Heart right ventricle (tissue), 16 donors: ENCODE measurements around the gene DKC1. TPM values are rescaled to one million over a fixed set of nuclear protein-coding genes. Genes with fewer than 3 reads are reported as not detected.

Experiments used
- ATAC-seq, 8 donors: fragments of 200-7000 bp; cut with Tn5 transposase; one replicate each; pipeline ENCODE4 v1.9.1; 2020; ENCODE audit warnings: mild to moderate bottlenecking in 8 of 8, moderate library complexity in 8 of 8, moderate number of reproducible peaks in 1 of 8
- DNase-seq, 2 donors: peaks; one replicate each; pipeline ENCODE4 v3.0.0-alpha.2; 2020
- H3K27ac ChIP-seq, 10 donors: fragments of 200-600 bp; sonication (generic) in 2 of 10; one replicate each; pipeline versions ENCODE4 v1.5.0 to v1.8.0; 2020 to 2022; ENCODE audit warnings: mild to moderate bottlenecking in 3 of 10
- H3K27me3 ChIP-seq, 7 donors: fragments of 200-600 bp; one replicate each; pipeline ENCODE4 v1.8.0; 2021 to 2022; ENCODE audit warnings: mild to moderate bottlenecking in 2 of 7
- H3K36me3 ChIP-seq, 9 donors: fragments of 200-600 bp; sonication (generic) in 1 of 9; one replicate each; pipeline versions ENCODE4 v1.5.0 to v1.8.0; 2020 to 2022; ENCODE audit warnings: mild to moderate bottlenecking in 2 of 9
- H3K4me1 ChIP-seq, 9 donors: fragments of 200-600 bp; sonication (generic) in 1 of 9; one replicate each; pipeline versions ENCODE4 v1.5.0 to v1.8.0; 2020 to 2022; ENCODE audit warnings: mild to moderate bottlenecking in 4 of 9
- H3K4me3 ChIP-seq, 10 donors: fragments of 200-600 bp; sonication (generic) in 2 of 10; one replicate each; pipeline versions ENCODE4 v1.5.0 to v1.8.0; 2020 to 2022; ENCODE audit warnings: mild to moderate bottlenecking in 7 of 10, moderate library complexity in 2 of 10
- H3K9me3 ChIP-seq, 11 donors: fragments of 200-600 bp in 10 of 11; sonication (generic) in 2 of 11; one replicate each; pipeline versions ENCODE4 v1.5.0 to v1.8.0; 2013 to 2022; ENCODE audit warnings: mild to moderate bottlenecking in 2 of 11, control low read depth in 1 of 11, moderate library complexity in 1 of 11
- WGBS, 2 donors: extraction: QIAGEN DNeasy Blood & Tissue Kit; methylation state at CpG; one replicate each; pipeline ENCODE4 v1.1.7; 2013; ENCODE audit warnings: inconsistent platforms in 1 of 2; 5-methylcytosine and 5-hydroxymethylcytosine counted together
- intact Hi-C, 10 donors: fragments of 100-400 bp; cut with DNase I; formaldehyde crosslinking; loops; one replicate each; pipeline versions ENCODE4 v1.11.1 to v1.14.2; 2022
- polyA plus RNA-seq, 2 donors: library from polyadenylated mRNA; stranded (reverse); fragments of 200-250 nt; gene quantifications; one replicate each; pipeline ENCODE4 v1.2.3, GENCODE V29; 2013
- total RNA-seq, 10 donors: library from RNA; stranded (reverse); fragmentation: NEBNext Ultra II Directional in 3 of 10; extraction: Animal tissue kit (Norgen Biotek cat#: 25700) in 3 of 10; gene quantifications; one replicate each; pipeline versions ENCODE4 v1.2.1 to v1.2.4, GENCODE V29; 2021 to 2023
- TF ChIP-seq, protein P1 (sequence below), 9 donors: fragments of 200-600 bp; sonication (generic) in 2 of 9; IDR thresholded peaks; one replicate each; pipeline versions ENCODE4 v1.5.0 to v1.8.0; 2021 to 2022; ENCODE audit warnings: antibody characterized with exemption in 9 of 9, mild to moderate bottlenecking in 5 of 9, moderate library complexity in 1 of 9
- donor health status: Arrhythmogenic right ventricular cardiomyopathy.
- donor health status: ischemic (EF 13 %, LVEDD 7.1; RV severe dilation, severe dysfunction).
- donor health status: healthy with polysubstance abuse.
- donor health status: DM: no; HTN: yes; CAD: no.
- donor health status: DM: no; HTN: no; CAD: no.
- donor health status: ischemic (EF 25% LVEDD 6.9; RV normal size, moderate dysfunction).
- donor health status: ischemic (EF 25% LVEDD 5.7; RV mildly dilated, moderate dysfunction).
- donor health status: healthy.
- donor health status: DM: yes; HTN: yes; CAD: no.
- donor health status: Ischemic cardiomyopathy.
- donor health status: ischemic (EF 35%, LVEDD 5.7; RV mildly dilated, moderate dysfunction).
- donor health status: nonischemic (EF 11% LVEDD 7.7; RV severe dilation, severe dysfunction).
- donor health status: DM: yes; HTN: yes; CAD: no.
- donor health status: PGD.
- donor health status: ischemic (EF 29% LVEDD 5.4; RV normal size, mild dysfunction).
- donor health status: nonischemic (EF 23%, LVEDD 6.1; RV moderate dilation, normal function).

Gene DKC1
- total and polyA plus RNA-seq, 12 donors, result 18.8 to 31.9 (median 26.0) TPM

GRCh38 chrX:154728431-154729190, 34.1 kb upstream of the DKC1 start:
- no peaks in the 10 kb centered on the region for H3K27me3 ChIP-seq
- no peaks in the 10 kb centered on the region for H3K9me3 ChIP-seq
- no peaks in the 10 kb centered on the region for H3K36me3 ChIP-seq
- 53 to 54% methylated on average over 7 of the region's 7 CpGs for WGBS, 2 donors
- DNase-seq (no peak), ATAC-seq (peak in 1 of 8 donors; percentile 15)
- H3K27ac ChIP-seq, result peak overlapping the region; percentile 35 to 90 (median 82)
- intact Hi-C loops, result no loop called here
- H3K4me3 ChIP-seq, result no peak overlapping the region
- H3K4me1 ChIP-seq, result peaks cover 21 to 100% (median 86%) of the 10 kb centered on the region in 9 donors
- TF ChIP-seq, protein P1, sequence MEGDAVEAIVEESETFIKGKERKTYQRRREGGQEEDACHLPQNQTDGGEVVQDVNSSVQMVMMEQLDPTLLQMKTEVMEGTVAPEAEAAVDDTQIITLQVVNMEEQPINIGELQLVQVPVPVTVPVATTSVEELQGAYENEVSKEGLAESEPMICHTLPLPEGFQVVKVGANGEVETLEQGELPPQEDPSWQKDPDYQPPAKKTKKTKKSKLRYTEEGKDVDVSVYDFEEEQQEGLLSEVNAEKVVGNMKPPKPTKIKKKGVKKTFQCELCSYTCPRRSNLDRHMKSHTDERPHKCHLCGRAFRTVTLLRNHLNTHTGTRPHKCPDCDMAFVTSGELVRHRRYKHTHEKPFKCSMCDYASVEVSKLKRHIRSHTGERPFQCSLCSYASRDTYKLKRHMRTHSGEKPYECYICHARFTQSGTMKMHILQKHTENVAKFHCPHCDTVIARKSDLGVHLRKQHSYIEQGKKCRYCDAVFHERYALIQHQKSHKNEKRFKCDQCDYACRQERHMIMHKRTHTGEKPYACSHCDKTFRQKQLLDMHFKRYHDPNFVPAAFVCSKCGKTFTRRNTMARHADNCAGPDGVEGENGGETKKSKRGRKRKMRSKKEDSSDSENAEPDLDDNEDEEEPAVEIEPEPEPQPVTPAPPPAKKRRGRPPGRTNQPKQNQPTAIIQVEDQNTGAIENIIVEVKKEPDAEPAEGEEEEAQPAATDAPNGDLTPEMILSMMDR (IDR thresholded peaks at IDR 0.05), result no peak

DNA sequence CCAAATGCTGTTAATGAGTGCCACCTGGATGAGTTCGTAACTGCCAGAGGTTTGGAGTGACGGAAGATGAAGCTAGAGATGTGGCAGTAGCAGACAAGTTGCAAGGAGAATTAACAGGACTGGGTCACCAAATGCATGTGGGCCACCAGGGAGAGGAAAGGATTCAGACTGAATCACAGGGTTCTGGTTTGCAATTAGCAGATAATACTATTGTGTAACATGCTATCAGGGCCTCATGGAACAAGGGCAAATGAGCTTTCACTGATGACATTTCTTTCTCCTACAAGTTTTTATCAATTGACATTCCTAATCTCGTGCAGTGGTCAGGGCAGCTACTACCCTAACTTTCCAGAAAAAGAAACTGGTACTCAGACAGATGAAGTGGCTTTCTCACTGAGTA, 33.2 kb upstream of the DKC1 start:
- WGBS, 2 donors, result 17 to 41% methylated on average over 3 of the region's 3 CpGs
- H3K4me3 ChIP-seq, result no peak overlapping the region
- H3K4me1 ChIP-seq, result peaks cover 25 to 100% (median 89%) of the 10 kb centered on the region in 9 donors

DNA sequence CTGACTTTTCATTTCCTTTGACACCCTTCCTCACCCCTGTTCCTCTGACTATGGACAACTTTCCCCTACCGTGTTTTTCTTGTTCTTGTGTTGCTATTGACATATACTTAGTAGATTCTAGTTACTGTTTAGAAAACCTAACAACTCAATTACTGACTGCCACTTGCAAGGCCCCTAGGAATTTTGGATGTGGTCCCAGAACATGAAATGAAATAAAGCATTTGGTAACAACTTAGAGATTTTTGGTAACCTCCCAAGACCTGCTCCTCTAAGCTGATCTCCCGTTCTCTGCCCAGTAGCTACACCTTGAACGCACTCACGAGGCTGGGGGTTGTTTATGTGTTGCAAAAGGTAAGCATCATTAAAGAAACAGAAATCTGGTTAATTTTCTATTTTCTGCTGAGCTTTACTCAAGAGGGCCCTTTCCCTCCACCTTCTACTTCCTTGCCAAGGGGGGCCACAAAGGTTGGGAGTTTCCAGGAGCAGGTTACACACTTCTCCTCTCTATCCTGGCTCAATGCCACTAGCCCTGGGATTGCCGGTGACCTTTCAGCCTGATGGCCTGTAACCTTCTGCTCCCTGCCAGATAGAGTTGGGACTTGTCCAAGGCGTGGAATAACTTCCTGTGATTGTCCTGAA, 32.3 kb upstream of the DKC1 start:
- 9 to 13% methylated on average over 6 of the region's 6 CpGs for WGBS, 2 donors
- Histone ChIP-seq H3K4me1 (peaks cover 31 to 100% (median 93%) of the 10 kb centered on the region in 9 donors), H3K27ac (peak overlapping the region; percentile 76 to 90 (median 82)), H3K27me3 (no peaks in the 10 kb centered on the region), H3K9me3 (no peaks in the 10 kb centered on the region), H3K36me3 (no peaks in the 10 kb centered on the region), H3K4me3 (no peak overlapping the region)
- TF ChIP-seq, protein P1 (IDR thresholded peaks at IDR 0.05), result no peak
- DNase-seq (peak; percentile 35 to 77), ATAC-seq (peak; percentile 22 to 63 (median 42))
- intact Hi-C loops, result no loop called here

More for the DNA sequence above, 33.2 kb upstream of the DKC1 start:
- TF ChIP-seq, protein P1 (IDR thresholded peaks at IDR 0.05), result no peak
- no peaks in the 10 kb centered on the region for H3K36me3 ChIP-seq
- H3K9me3 ChIP-seq, result no peaks in the 10 kb centered on the region
- ATAC-seq (peak in 6 of 8 donors; percentile 33 to 72 (median 51)), DNase-seq (no peak)
- intact Hi-C loops, result no loop called here
- H3K27ac ChIP-seq, result peak overlapping the region; percentile 76 to 90 (median 82)
- H3K27me3 ChIP-seq, result no peaks in the 10 kb centered on the region

DNA sequence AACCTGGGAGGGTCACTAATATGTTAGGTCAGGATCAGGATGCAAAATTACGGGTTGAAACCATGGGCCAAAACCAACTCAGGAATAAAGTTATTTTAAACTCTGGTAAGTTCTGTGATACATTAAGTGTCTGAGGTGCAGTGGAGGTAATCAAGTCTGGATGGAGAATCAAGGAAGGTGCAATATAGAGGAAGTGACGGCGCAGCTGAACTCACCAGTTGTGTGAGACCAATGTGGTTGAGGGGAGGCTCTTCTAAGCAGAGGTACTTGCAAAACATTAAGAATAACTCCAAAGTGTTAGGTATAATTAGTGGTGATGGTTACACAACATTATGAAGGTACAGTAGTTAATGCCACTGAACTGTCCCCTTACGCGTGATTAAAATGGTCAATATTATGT, 31.5 kb upstream of the DKC1 start:
- peaks cover 35 to 100% (median 99%) of the 10 kb centered on the region in 9 donors for H3K4me1 ChIP-seq
- no peak for DNase-seq
- TF ChIP-seq, protein P1 (IDR thresholded peaks at IDR 0.05), result no peak
- intact Hi-C loops, result no loop called here
- no peaks in the 10 kb centered on the region for H3K36me3 ChIP-seq
- WGBS, 2 donors, result 78 to 89% methylated on average over 5 of the region's 5 CpGs
- H3K9me3 ChIP-seq, result no peaks in the 10 kb centered on the region
- H3K27me3 ChIP-seq, result no peaks in the 10 kb centered on the region
- H3K4me3 ChIP-seq, result no peak overlapping the region
- H3K27ac ChIP-seq, result peak overlapping the region; percentile 76 to 90 (median 82)
- ATAC-seq, result no peak
